ENCODE measurements around the gene TGFBR2. TPM values are rescaled to one million over a fixed set of nuclear protein-coding genes. Genes with fewer than 3 reads are reported as not detected.

Gene TGFBR2
- total and polyA plus RNA-seq, 2 experiments from 2014 or later, result 42.2 to 52.8 TPM

- TF ChIP-seq CTCF (IDR thresholded peaks at IDR 0.05; ENCODE audit: poor library complexity) (no peak), EZH2 (IDR thresholded peaks at IDR 0.05; ENCODE audit: borderline replicate concordance) (no peak), EZH2phosphoT487 (IDR thresholded peaks at IDR 0.05; ENCODE audit: low read depth, severe bottlenecking, unreplicated experiment) (no peak)
- no peaks in the 10 kb centered on the region for H3K4me1 ChIP-seq (ENCODE audit: insufficient read depth)
- H3K9me2 ChIP-seq (replicated peaks; ENCODE audit: insufficient read depth), result no peaks in the 10 kb centered on the region
- no peak overlapping the region for H3K27ac ChIP-seq
- no peak overlapping the region for H3K4me3 ChIP-seq
- no peaks in the 10 kb centered on the region for H4K20me1 ChIP-seq (ENCODE audit: insufficient read depth, poor library complexity, severe bottlenecking)
- no peaks in the 10 kb centered on the region for H3K36me3 ChIP-seq (replicated peaks; ENCODE audit: insufficient read depth, low read depth)
- DNase-seq (ENCODE audit: low spot score), result no peak
- no peaks in the 10 kb centered on the region for H3K9me3 ChIP-seq (ENCODE audit: low read depth)
- H3K27me3 ChIP-seq, result no peaks in the 10 kb centered on the region
- H2AFZ ChIP-seq, result no peak overlapping the region
- no peak overlapping the region for H3K4me2 ChIP-seq
- H3K79me2 ChIP-seq, result no peaks in the 10 kb centered on the region
These were observed 95.8 kb downstream of the TGFBR2 start for GRCh38 chr3:30702038-30702827.

- no peaks in the 10 kb centered on the region for H4K20me1 ChIP-seq (ENCODE audit: insufficient read depth, poor library complexity, severe bottlenecking)
- no peaks in the 10 kb centered on the region for H3K9me2 ChIP-seq (replicated peaks; ENCODE audit: insufficient read depth)
- no peaks in the 10 kb centered on the region for H3K36me3 ChIP-seq (replicated peaks; ENCODE audit: insufficient read depth, low read depth)
- WGBS (ENCODE audit: low lambda C conversion rate, missing lambda C conversion rate), result 89% methylated on average over 2 of the region's 2 CpGs
- no peak for DNase-seq (ENCODE audit: low spot score)
- no peak for TF ChIP-seq CTCF (IDR thresholded peaks at IDR 0.05; ENCODE audit: poor library complexity)
- no peak for TF ChIP-seq EZH2phosphoT487 (IDR thresholded peaks at IDR 0.05; ENCODE audit: low read depth, severe bottlenecking, unreplicated experiment)
- H3K79me2 ChIP-seq, result no peaks in the 10 kb centered on the region
- H3K4me3 ChIP-seq, result no peak overlapping the region
- H3K4me2 ChIP-seq, result no peak overlapping the region
- no peak overlapping the region for H3K27ac ChIP-seq
- H3K27me3 ChIP-seq, result no peaks in the 10 kb centered on the region
- no peaks in the 10 kb centered on the region for H3K9me3 ChIP-seq (ENCODE audit: low read depth)
- H3K4me1 ChIP-seq (ENCODE audit: insufficient read depth), result no peaks in the 10 kb centered on the region
- no peak overlapping the region for H2AFZ ChIP-seq
These were observed 96.5 kb downstream of the TGFBR2 start for GRCh38 chr3:30702828-30703397.

GRCh38 chr3:30704931-30705890, 98.8 kb downstream of the TGFBR2 start:
- no peaks in the 10 kb centered on the region for H3K9me2 ChIP-seq (replicated peaks; ENCODE audit: insufficient read depth)
- no peaks in the 10 kb centered on the region for H4K20me1 ChIP-seq (ENCODE audit: insufficient read depth, poor library complexity, severe bottlenecking)
- H3K36me3 ChIP-seq (replicated peaks; ENCODE audit: insufficient read depth, low read depth), result no peaks in the 10 kb centered on the region
- no peaks in the 10 kb centered on the region for H3K27me3 ChIP-seq
- no peak for DNase-seq (ENCODE audit: low spot score)
- TF ChIP-seq EZH2 (IDR thresholded peaks at IDR 0.05; ENCODE audit: borderline replicate concordance) (no peak), EZH2phosphoT487 (IDR thresholded peaks at IDR 0.05; ENCODE audit: low read depth, severe bottlenecking, unreplicated experiment) (no peak), CTCF (IDR thresholded peaks at IDR 0.05; ENCODE audit: poor library complexity) (no peak)
- H3K4me1 ChIP-seq (ENCODE audit: insufficient read depth), result peaks cover 2% of the 10 kb centered on the region
- H2AFZ ChIP-seq, result no peak overlapping the region
- H3K9me3 ChIP-seq (ENCODE audit: low read depth), result no peaks in the 10 kb centered on the region
- H3K4me2 ChIP-seq, result no peak overlapping the region
- no peak overlapping the region for H3K27ac ChIP-seq
- H3K79me2 ChIP-seq, result no peaks in the 10 kb centered on the region
- 84% methylated on average over 9 of the region's 9 CpGs for WGBS (ENCODE audit: low lambda C conversion rate, missing lambda C conversion rate)
- no peak overlapping the region for H3K4me3 ChIP-seq
